SU-DHL-6 (cell line): ENCODE results near the gene TRMU.

Experiments
- EZH2phosphoT487 ChIP-seq: fragments of 200-600 bp; sonication (generic), shearing (Covaris generic); conservative IDR thresholded peaks from 2 replicates; pipeline ENCODE4 v1.6.1; 2018; ENCODE audit warnings: mild to moderate bottlenecking, antibody characterized with exemption, low read length, moderate library complexity, mixed read lengths
- TF ChIP-seq, protein P1 (sequence below): fragments of 200-600 bp; sonication (generic); IDR thresholded peaks from one replicate; pipeline ENCODE4 v1.5.1; 2017; ENCODE audit warnings: antibody characterized with exemption, mild to moderate bottlenecking, low read length, moderate library complexity; ENCODE audit not compliant: insufficient read depth, poor library complexity, severe bottlenecking

DNA sequence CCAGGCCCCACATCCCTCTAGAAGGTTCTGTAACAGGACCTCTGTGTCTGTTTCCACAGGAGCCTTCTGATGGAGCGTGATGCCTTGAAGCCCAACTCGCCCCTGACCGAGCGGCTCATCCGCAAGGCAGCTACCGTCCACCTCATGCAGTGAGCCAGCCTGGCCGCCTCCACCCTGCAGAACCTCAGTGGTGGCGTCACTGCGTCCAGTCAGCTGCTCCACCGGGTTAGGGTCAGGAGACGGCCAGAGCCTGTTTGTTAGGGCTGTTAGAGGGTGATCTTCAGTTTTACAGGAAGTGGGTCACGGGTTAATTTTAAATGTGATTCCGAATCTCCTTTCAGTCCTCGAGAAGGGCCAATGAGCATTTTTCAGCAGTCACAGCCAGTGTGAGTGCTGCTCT lies 42.8 kb upstream of the TRMU start:
- TF ChIP-seq, protein P1, sequence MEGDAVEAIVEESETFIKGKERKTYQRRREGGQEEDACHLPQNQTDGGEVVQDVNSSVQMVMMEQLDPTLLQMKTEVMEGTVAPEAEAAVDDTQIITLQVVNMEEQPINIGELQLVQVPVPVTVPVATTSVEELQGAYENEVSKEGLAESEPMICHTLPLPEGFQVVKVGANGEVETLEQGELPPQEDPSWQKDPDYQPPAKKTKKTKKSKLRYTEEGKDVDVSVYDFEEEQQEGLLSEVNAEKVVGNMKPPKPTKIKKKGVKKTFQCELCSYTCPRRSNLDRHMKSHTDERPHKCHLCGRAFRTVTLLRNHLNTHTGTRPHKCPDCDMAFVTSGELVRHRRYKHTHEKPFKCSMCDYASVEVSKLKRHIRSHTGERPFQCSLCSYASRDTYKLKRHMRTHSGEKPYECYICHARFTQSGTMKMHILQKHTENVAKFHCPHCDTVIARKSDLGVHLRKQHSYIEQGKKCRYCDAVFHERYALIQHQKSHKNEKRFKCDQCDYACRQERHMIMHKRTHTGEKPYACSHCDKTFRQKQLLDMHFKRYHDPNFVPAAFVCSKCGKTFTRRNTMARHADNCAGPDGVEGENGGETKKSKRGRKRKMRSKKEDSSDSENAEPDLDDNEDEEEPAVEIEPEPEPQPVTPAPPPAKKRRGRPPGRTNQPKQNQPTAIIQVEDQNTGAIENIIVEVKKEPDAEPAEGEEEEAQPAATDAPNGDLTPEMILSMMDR: no peak
- TF ChIP-seq EZH2phosphoT487: no peak
